Lung (tissue), 12 donors: ENCODE results near the gene NLRC4. TPM values are rescaled to one million over a fixed set of nuclear protein-coding genes. Genes with fewer than 3 reads are reported as not detected.

Experiments
- ATAC-seq: fragments of 200-7000 bp; cut with Tn5 transposase; one replicate; pipeline ENCODE4 v1.9.1; 2020; ENCODE audit warnings: moderate number of reproducible peaks; ENCODE audit not compliant: insufficient read depth, low FRiP score
- DNase-seq, 3 donors: peaks; one replicate each; pipeline ENCODE4 v3.0.0-alpha.2; 2013 to 2017
- H3K27ac ChIP-seq, 2 donors: one replicate each; pipeline ENCODE4 v1.5.1; 2013; ENCODE audit warnings: mild to moderate bottlenecking in 2 of 2, moderate library complexity in 2 of 2, control low read depth in 1 of 2, inconsistent platforms in 1 of 2, low read depth in 1 of 2, low read length in 1 of 2
- H3K27me3 ChIP-seq, 3 donors: one replicate each; pipeline ENCODE4 v1.5.1; 2013; ENCODE audit warnings: low read length in 2 of 3; ENCODE audit not compliant: control insufficient read depth in 3 of 3, insufficient read depth in 3 of 3
- H3K36me3 ChIP-seq, 4 donors: one replicate each; pipeline ENCODE4 v1.5.1; 2013; ENCODE audit warnings: low read length in 4 of 4, mild to moderate bottlenecking in 1 of 4, moderate library complexity in 1 of 4; ENCODE audit not compliant: control insufficient read depth in 4 of 4, insufficient read depth in 4 of 4
- H3K4me1 ChIP-seq, 5 donors: one replicate each; pipeline ENCODE4 v1.5.1; 2013; ENCODE audit warnings: low read length in 5 of 5, mild to moderate bottlenecking in 2 of 5, moderate library complexity in 1 of 5; ENCODE audit not compliant: control insufficient read depth in 5 of 5, insufficient read depth in 5 of 5
- H3K4me3 ChIP-seq: one replicate; pipeline ENCODE4 v1.5.1; 2013; ENCODE audit warnings: mild to moderate bottlenecking, control low read depth, moderate library complexity
- H3K9ac ChIP-seq, 2 donors: one replicate each; pipeline ENCODE4 v1.5.1; 2013; ENCODE audit warnings: low read length in 2 of 2, control low read depth in 1 of 2; ENCODE audit not compliant: insufficient read depth in 1 of 2
- H3K9me3 ChIP-seq, 4 donors: one replicate each; pipeline ENCODE4 v1.5.1; 2013; ENCODE audit warnings: low read length in 3 of 4, mild to moderate bottlenecking in 1 of 4, moderate library complexity in 1 of 4; ENCODE audit not compliant: control insufficient read depth in 4 of 4, insufficient read depth in 3 of 4
- CTCF ChIP-seq: IDR thresholded peaks from 2 replicates; pipeline ENCODE4 v1.5.1; 2012; ENCODE audit warnings: mild to moderate bottlenecking; ENCODE audit errors: control extremely low read depth, extremely low read depth
- WGBS, 2 donors: extraction: QIAGEN DNeasy Blood & Tissue Kit; methylation state at CpG; one replicate each; pipeline ENCODE4 v1.1.7; 2013; 5-methylcytosine and 5-hydroxymethylcytosine counted together
- polyA plus RNA-seq, 2 donors: library from polyadenylated mRNA; stranded (reverse); fragments of 200-250 nt; gene quantifications; one replicate each; pipeline ENCODE4 v1.2.1, GENCODE V29; 2013
- total RNA-seq, 2 donors: library from RNA; depleted of rRNA in 1 of 2; stranded (reverse); fragments of >200 nt in 1 of 2; gene quantifications; one replicate each; pipeline ENCODE4 v1.2.1, GENCODE V29; 2014 to 2021
- donor health status: control.
- donor health status: control.
- donor health status: Bipolar disorder and iron deficiency.
- donor health status: healthy.
- donor health status: DM: yes; HTN: yes; CAD: no.

Gene NLRC4
- total and polyA plus RNA-seq, 4 donors: 3.8 to 18.2 (median 10.6) TPM

DNA sequence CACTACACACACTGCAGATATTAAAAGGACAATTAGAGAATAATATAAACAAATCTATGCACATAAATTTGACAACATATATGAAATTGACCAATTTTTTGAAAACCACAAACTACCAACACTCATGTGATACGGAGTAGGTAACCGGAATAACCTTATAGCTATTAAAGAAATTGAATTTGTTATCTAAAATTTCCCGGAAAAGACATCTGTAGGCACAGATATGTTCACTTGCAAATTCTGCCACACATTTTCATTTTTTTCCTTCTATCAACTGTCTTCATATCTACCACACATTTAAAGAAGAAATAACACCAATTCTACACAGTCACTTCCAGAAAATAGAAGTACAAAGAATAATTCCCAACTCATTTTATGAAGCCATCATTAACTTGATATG, 22.4 kb downstream of the NLRC4 start:
- no peak for TF ChIP-seq CTCF
- ATAC-seq: no peak

GRCh38 chr2:32237996-32238395, 26.7 kb downstream of the NLRC4 start:
- H3K36me3 ChIP-seq: no peaks in the 10 kb centered on the region
- no peak overlapping the region for H3K27ac ChIP-seq
- ATAC-seq: no peak
- H3K4me1 ChIP-seq: no peaks in the 10 kb centered on the region
- 84 to 87% methylated on average over 2 of the region's 2 CpGs for WGBS, 2 donors
- DNase-seq: no peak
- no peak for TF ChIP-seq CTCF
- H3K9me3 ChIP-seq: no peaks in the 10 kb centered on the region
- H3K4me3 ChIP-seq: no peak overlapping the region
- no peaks in the 10 kb centered on the region for H3K27me3 ChIP-seq
- H3K9ac ChIP-seq: no peak overlapping the region

More for the DNA sequence above, 22.4 kb downstream of the NLRC4 start:
- Histone ChIP-seq H3K9me3 (no peaks in the 10 kb centered on the region), H3K27ac (no peak overlapping the region), H3K4me3 (no peak overlapping the region), H3K9ac (no peak overlapping the region), H3K4me1 (no peaks in the 10 kb centered on the region), H3K27me3 (no peaks in the 10 kb centered on the region), H3K36me3 (no peaks in the 10 kb centered on the region)
- 93 to 94% methylated on average over 3 of the region's 3 CpGs for WGBS, 2 donors
- no peak for DNase-seq

GRCh38 chr2:32237488-32237887, 27.2 kb downstream of the NLRC4 start:
- ATAC-seq: no peak
- no peak for TF ChIP-seq CTCF
- WGBS, 2 donors: 94 to 98% methylated on average over 2 of the region's 2 CpGs

DNA sequence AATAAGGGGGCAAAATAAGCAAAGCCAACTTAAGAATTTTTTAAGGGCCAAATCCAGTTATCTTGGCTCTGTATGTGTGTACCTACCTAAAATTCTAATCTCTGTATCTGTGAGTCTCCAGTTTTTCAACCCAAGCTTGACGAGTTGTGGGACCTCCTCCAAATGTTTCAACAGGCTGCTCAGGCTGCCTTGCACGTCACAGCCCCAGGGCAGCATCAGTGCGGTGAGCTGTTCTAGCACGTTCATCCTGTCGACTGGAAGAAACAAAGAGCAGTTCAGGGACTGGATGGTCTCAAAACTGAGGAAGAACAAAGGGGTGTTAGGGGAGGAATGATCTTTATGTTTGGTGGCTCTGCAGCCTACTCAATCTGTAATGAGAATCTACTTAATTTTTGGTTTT, 29.4 kb downstream of the NLRC4 start:
- Histone ChIP-seq H3K27me3 (no peaks in the 10 kb centered on the region), H3K27ac (no peak overlapping the region), H3K36me3 (no peaks in the 10 kb centered on the region), H3K4me1 (no peaks in the 10 kb centered on the region), H3K4me3 (no peak overlapping the region), H3K9me3 (no peaks in the 10 kb centered on the region), H3K9ac (no peak overlapping the region)
- no peak for TF ChIP-seq CTCF
- DNase-seq (no peak), ATAC-seq (no peak)
- whole genome bisulfite sequencing, 2 donors: 86 to 90% methylated on average over 5 of the region's 5 CpGs

More at GRCh38 chr2:32237488-32237887, 27.2 kb downstream of the NLRC4 start:
- H3K27me3 ChIP-seq: no peaks in the 10 kb centered on the region
- no peak overlapping the region for H3K27ac ChIP-seq
- DNase-seq: no peak
- no peak overlapping the region for H3K4me3 ChIP-seq
- H3K9me3 ChIP-seq: no peaks in the 10 kb centered on the region
- H3K9ac ChIP-seq: no peak overlapping the region
- no peaks in the 10 kb centered on the region for H3K36me3 ChIP-seq
- H3K4me1 ChIP-seq: no peaks in the 10 kb centered on the region
